Lower lobe of right lung (tissue), 2 donors: ENCODE data around the gene KIAA0753. TPM values are rescaled to one million over a fixed set of nuclear protein-coding genes. Genes with fewer than 3 reads are reported as not detected.

Experiments
- ATAC-seq, 2 donors: fragments of 200-7000 bp; cut with Tn5 transposase; one replicate each; pipeline ENCODE4 v1.9.1; 2020 to 2022; ENCODE audit warnings: mild to moderate bottlenecking in 2 of 2, moderate library complexity in 2 of 2
- DNase-seq: peaks from one replicate; pipeline ENCODE4 v3.0.0-alpha.2; 2020
- H3K27ac ChIP-seq: fragments of 200-600 bp; one replicate; pipeline ENCODE4 v1.8.0; 2022
- H3K27me3 ChIP-seq: fragments of 200-600 bp; one replicate; pipeline ENCODE4 v1.8.0; 2022; ENCODE audit warnings: low read depth
- H3K36me3 ChIP-seq: fragments of 200-600 bp; one replicate; pipeline ENCODE4 v1.8.0; 2022; ENCODE audit warnings: mild to moderate bottlenecking
- H3K4me1 ChIP-seq: fragments of 200-600 bp; one replicate; pipeline ENCODE4 v1.8.0; 2022
- H3K4me3 ChIP-seq: fragments of 200-600 bp; one replicate; pipeline ENCODE4 v1.8.0; 2022; ENCODE audit warnings: mild to moderate bottlenecking
- H3K9me3 ChIP-seq: fragments of 200-600 bp; one replicate; pipeline ENCODE4 v1.8.0; 2022
- intact Hi-C: fragments of 100-400 bp; cut with DNase I; formaldehyde crosslinking; loops from one replicate; pipeline ENCODE4 v1.11.0; 2022
- total RNA-seq: library from RNA; stranded (reverse); fragmentation: NEBNext Ultra II Directional; extraction: Animal tissue kit (Norgen Biotek cat#: 25700); gene quantifications from one replicate; pipeline ENCODE4 v1.2.1, GENCODE V29; 2021
- TF ChIP-seq, protein P1 (sequence below): fragments of 200-600 bp; IDR thresholded peaks from one replicate; pipeline ENCODE4 v1.8.0; 2022; ENCODE audit warnings: antibody characterized with exemption, mild to moderate bottlenecking
- donor health status: DM: no; HTN: yes; CAD: no; lungs with severe emphysema.

The KIAA0753 gene
- total RNA-seq, 1 donor from 2014 or later: 20.0 TPM

DNA sequence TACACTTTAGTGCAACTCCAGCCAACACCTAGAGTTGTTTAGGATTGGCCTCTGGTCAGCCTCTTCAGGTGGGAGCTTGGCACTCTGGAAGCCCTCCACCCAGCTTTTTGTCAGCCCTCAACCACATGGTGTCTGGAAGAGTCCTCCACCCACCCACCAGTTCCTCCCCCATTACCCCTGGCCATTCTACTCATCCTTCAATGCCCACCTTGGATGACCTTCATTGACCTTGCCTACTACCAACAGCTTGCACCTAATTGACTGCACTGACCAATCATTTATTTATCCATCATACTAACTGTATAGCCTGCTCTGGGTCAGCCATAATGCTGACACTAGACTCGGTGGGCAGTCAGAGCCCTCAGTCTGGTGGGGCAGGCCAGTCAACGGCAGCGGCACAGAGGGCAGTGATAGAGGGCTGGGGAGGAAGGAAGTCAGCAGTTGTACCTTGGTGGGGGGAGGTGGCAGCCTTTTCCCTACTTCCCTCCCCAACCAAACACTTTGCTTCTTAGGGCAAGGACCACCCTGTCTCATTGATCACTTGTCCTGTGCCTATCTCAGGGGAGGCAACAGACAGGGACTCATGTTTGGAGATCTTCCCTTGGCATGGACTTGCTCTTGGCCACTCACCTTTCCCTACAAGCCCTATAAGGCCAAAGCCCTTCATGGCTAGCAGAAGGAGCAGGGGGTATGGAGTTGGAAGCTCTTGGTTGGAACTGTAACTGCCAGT is 43.4 kb upstream of the KIAA0753 start:
- H3K4me1 ChIP-seq: no peaks in the 10 kb centered on the region
- H3K36me3 ChIP-seq: no peaks in the 10 kb centered on the region
- no peak for DNase-seq
- H3K4me3 ChIP-seq: no peak overlapping the region
- intact Hi-C loops: no loop called here
- H3K27ac ChIP-seq: no peak overlapping the region
- TF ChIP-seq, protein P1, sequence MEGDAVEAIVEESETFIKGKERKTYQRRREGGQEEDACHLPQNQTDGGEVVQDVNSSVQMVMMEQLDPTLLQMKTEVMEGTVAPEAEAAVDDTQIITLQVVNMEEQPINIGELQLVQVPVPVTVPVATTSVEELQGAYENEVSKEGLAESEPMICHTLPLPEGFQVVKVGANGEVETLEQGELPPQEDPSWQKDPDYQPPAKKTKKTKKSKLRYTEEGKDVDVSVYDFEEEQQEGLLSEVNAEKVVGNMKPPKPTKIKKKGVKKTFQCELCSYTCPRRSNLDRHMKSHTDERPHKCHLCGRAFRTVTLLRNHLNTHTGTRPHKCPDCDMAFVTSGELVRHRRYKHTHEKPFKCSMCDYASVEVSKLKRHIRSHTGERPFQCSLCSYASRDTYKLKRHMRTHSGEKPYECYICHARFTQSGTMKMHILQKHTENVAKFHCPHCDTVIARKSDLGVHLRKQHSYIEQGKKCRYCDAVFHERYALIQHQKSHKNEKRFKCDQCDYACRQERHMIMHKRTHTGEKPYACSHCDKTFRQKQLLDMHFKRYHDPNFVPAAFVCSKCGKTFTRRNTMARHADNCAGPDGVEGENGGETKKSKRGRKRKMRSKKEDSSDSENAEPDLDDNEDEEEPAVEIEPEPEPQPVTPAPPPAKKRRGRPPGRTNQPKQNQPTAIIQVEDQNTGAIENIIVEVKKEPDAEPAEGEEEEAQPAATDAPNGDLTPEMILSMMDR: no peak
- H3K27me3 ChIP-seq: peaks cover 16% of the 10 kb centered on the region
- H3K9me3 ChIP-seq: no peaks in the 10 kb centered on the region
- ATAC-seq: no peak

DNA sequence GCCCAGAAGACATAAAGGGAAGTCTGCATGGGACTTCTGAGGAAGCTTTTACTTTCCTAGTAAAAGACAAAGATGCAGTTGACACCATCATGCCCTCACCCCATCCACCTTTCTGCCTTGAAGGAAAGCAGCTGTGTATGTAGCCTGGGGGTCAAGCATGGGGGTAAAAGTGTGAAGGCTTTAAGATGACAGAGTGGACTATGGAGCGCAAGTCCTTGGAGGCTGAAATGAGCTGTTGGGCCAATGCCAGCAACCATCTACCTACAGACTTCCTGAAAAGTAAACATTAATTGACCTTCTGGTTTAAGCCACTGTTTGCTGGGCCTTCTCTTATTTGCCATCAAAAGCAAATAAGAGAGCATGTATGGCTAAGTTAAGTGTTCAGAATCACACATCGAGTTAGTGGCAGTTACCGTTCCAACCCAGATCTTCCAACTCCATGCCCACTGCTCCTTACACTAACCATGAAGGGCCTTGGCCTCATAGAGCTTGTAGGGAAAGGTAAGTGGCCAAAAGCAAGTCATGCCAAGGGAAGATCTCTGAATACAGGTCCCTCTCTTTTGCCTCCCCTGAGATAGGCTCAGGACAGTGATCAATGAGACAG is 42.7 kb upstream of the KIAA0753 start:
- intact Hi-C loops: no loop called here
- H3K4me1 ChIP-seq: no peaks in the 10 kb centered on the region
- H3K36me3 ChIP-seq: no peaks in the 10 kb centered on the region
- H3K4me3 ChIP-seq: no peak overlapping the region
- ATAC-seq (no peak), DNase-seq (no peak)
- H3K27me3 ChIP-seq: peaks cover 22% of the 10 kb centered on the region
- no peaks in the 10 kb centered on the region for H3K9me3 ChIP-seq
- TF ChIP-seq, protein P1: no peak
- no peak overlapping the region for H3K27ac ChIP-seq

DNA sequence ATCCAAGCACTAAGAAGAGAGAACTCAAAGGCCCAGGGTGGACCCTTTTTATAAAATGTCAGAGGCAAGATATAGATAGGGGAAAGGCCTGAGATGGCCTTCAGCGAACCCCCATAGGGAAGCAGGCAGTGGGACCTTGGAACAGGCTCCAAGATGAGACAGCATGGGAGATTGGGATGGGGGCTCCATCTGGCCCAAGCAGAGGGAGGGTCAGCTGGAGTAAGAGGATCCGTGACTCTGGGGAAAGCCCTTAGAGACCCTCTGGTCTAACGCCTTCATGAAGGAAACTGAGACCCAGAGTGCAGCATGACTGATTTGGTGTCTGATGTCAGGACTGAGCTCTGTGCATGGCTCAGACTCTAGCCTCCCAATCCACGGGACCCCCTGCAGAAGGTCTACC is 41.8 kb upstream of the KIAA0753 start:
- TF ChIP-seq, protein P1: no peak
- no peak overlapping the region for H3K27ac ChIP-seq
- intact Hi-C loops: no loop called here
- no peak for ATAC-seq
- no peak for DNase-seq
- H3K27me3 ChIP-seq: peaks cover 22% of the 10 kb centered on the region
- no peaks in the 10 kb centered on the region for H3K36me3 ChIP-seq
- no peak overlapping the region for H3K4me3 ChIP-seq
- no peaks in the 10 kb centered on the region for H3K9me3 ChIP-seq
- H3K4me1 ChIP-seq: no peaks in the 10 kb centered on the region

DNA sequence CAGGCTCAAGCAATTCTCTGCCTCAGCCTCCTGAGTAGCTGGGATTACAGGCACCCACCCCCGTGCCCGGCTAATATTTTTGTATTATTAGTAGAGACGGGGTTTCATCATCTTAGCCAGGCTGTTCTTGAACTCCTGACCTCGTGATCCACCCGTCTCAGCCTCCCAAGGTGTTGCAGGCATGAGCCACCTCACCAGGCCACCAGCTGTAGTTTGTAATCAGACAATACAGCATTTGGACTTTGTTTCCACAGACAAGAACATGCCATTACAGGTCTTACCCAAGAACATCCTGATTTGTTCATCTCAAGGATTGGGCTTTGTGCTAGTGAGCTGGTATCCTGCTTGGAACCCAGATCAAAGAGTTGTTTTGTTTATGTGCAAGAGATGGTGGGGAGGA is 41.2 kb upstream of the KIAA0753 start:
- Histone ChIP-seq H3K27me3 (peaks cover 28% of the 10 kb centered on the region), H3K36me3 (no peaks in the 10 kb centered on the region), H3K4me1 (no peaks in the 10 kb centered on the region), H3K9me3 (no peaks in the 10 kb centered on the region), H3K4me3 (no peak overlapping the region), H3K27ac (no peak overlapping the region)
- no peak for ATAC-seq
- intact Hi-C loops: no loop called here
- no peak for DNase-seq
- TF ChIP-seq, protein P1: no peak

DNA sequence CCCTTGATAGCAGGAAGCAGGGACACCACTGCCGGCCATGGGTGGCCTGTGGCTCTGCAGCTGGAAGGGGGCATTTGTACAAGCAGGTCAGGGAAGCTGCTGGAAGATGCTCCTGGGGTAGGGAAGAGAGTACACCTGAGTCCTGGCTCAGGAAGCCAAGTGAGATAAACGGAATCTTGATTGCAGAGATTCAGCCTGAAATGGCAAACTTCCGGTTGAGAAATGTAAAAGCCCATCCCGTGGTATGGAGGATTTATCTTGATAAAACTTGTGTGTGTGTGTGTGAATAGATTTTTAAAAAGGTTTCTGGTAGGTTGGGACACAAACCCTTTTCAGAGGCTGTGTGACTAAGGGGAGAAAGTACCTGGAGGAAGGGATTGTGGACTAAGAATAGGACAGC is 40.7 kb upstream of the KIAA0753 start:
- H3K27ac ChIP-seq: no peak overlapping the region
- no peaks in the 10 kb centered on the region for H3K36me3 ChIP-seq
- no peaks in the 10 kb centered on the region for H3K4me1 ChIP-seq
- no peak overlapping the region for H3K4me3 ChIP-seq
- DNase-seq (no peak), ATAC-seq (no peak)
- intact Hi-C loops: no loop called here
- H3K9me3 ChIP-seq: no peaks in the 10 kb centered on the region
- peaks cover 28% of the 10 kb centered on the region for H3K27me3 ChIP-seq
- TF ChIP-seq, protein P1: no peak
